Measurements from ENCODE around the gene VAMP2. TPM values are rescaled to one million over a fixed set of nuclear protein-coding genes. Genes with fewer than 3 reads are reported as not detected.

Gene VAMP2
- total RNA-seq, 2 experiments from 2014 or later, result 75.2 to 79.1 TPM

- ChIA-PET CTCF (interaction anchor here (1.0 to 4.0 kb wide), 5 partner anchors 23 to 56 kb away, joined by 3 to 68 read pairs (median 5); no protein-coding TSS in a partner anchor), POLR2A (interaction anchor here (0.7 to 1.6 kb wide), 2 partner anchors 12 to 57 kb away, joined by 3 to 4 read pairs; no protein-coding TSS in a partner anchor)
- peaks cover 39% of the 10 kb centered on the region for H3K4me1 Mint-ChIP-seq
- DNase-seq, result no peak
- H3K36me3 Mint-ChIP-seq (ENCODE audit: low read depth), result peaks cover 9% of the 10 kb centered on the region
- no peak overlapping the region for H3K4me3 Mint-ChIP-seq
- H3K27ac Mint-ChIP-seq, result no peak overlapping the region
- H3K27me3 Mint-ChIP-seq, result peaks cover 59% of the 10 kb centered on the region
- H3K9me3 Mint-ChIP-seq, result no peaks in the 10 kb centered on the region
These were observed 46.0 kb downstream of the VAMP2 start for GRCh38 chr17:8116776-8117175.

- H3K36me3 Mint-ChIP-seq (ENCODE audit: low read depth), result no peaks in the 10 kb centered on the region
- H3K9me3 Mint-ChIP-seq, result no peaks in the 10 kb centered on the region
- ChIA-PET POLR2A (interaction anchor here (1.0 to 2.5 kb wide), 5 partner anchors 9 to 100 kb away, joined by 3 to 9 read pairs (median 5); partner anchors contain the start of gene AURKB), CTCF (interaction anchor here (0.5 to 7.7 kb wide), 17 partner anchors 8 to 83 kb away, joined by 3 to 67 read pairs (median 6); partner anchors contain the start of genes ALOXE3 and HES7)
- no peak for DNase-seq
- no peak overlapping the region for H3K27ac Mint-ChIP-seq
- no peak overlapping the region for H3K4me3 Mint-ChIP-seq
- H3K4me1 Mint-ChIP-seq, result peaks cover 12% of the 10 kb centered on the region
- peaks cover 40% of the 10 kb centered on the region for H3K27me3 Mint-ChIP-seq
These were observed 51.8 kb downstream of the VAMP2 start for GRCh38 chr17:8110907-8111306.

GRCh38 chr17:8110456-8110804, 52.3 kb downstream of the VAMP2 start:
- Mint-ChIP-seq H3K4me3 (no peak overlapping the region), H3K9me3 (no peaks in the 10 kb centered on the region), H3K27ac (no peak overlapping the region), H3K27me3 (peaks cover 35% of the 10 kb centered on the region), H3K36me3 (ENCODE audit: low read depth) (no peaks in the 10 kb centered on the region), H3K4me1 (peaks cover 13% of the 10 kb centered on the region)
- CTCF ChIA-PET, result interaction anchor here (0.5 to 7.7 kb wide), 20 partner anchors 9 to 247 kb away, joined by 3 to 67 read pairs (median 4); partner anchors contain the start of genes ALOXE3 and HES7
- POLR2A ChIA-PET, result interaction anchor here (1.0 to 2.5 kb wide), 6 partner anchors 9 to 100 kb away, joined by 3 to 9 read pairs (median 4); partner anchors contain the start of gene AURKB
- no peak for DNase-seq

- POLR2A ChIA-PET, result interaction anchor here (1.0 to 2.5 kb wide), 6 partner anchors 10 to 101 kb away, joined by 3 to 9 read pairs (median 4); partner anchors contain the start of gene AURKB
- H3K9me3 Mint-ChIP-seq, result no peaks in the 10 kb centered on the region
- H3K27ac Mint-ChIP-seq, result no peak overlapping the region
- H3K27me3 Mint-ChIP-seq, result peaks cover 34% of the 10 kb centered on the region
- peak; percentile 80 for DNase-seq
- H3K4me3 Mint-ChIP-seq, result peak overlapping the region; percentile 37
- CTCF ChIA-PET, result interaction anchor here (0.7 to 7.7 kb wide), 18 partner anchors 9 to 247 kb away, joined by 3 to 67 read pairs (median 6); partner anchors contain the start of genes ALOXE3 and HES7
- peaks cover 16% of the 10 kb centered on the region for H3K4me1 Mint-ChIP-seq
- no peaks in the 10 kb centered on the region for H3K36me3 Mint-ChIP-seq (ENCODE audit: low read depth)
These were observed 52.9 kb downstream of the VAMP2 start for GRCh38 chr17:8109661-8110455.

Other genes starting within 250 kb of the VAMP2 start
- gene RNF227, start 246.7 kb downstream of the VAMP2 start, total RNA-seq, result 1 to 10 TPM; 3.6 to 3.7 TPM
- 1 to 10 TPM; 7.7 to 8.4 TPM for gene KCNAB3, start 233.1 kb downstream of the VAMP2 start, total RNA-seq
- 100 to 1,000 TPM; 238 to 244 TPM for gene TRAPPC1, start 231.0 kb downstream of the VAMP2 start, total RNA-seq
- gene CNTROB, start 230.7 kb downstream of the VAMP2 start, total RNA-seq, result 10 to 100 TPM; 58.8 to 64.6 TPM
- gene GUCY2D, start 160.3 kb downstream of the VAMP2 start, total RNA-seq, result not detected
- gene ALOX15B, start 123.9 kb downstream of the VAMP2 start, total RNA-seq, result not detected
- gene ALOX12B, start 75.2 kb downstream of the VAMP2 start, total RNA-seq, result under 1 TPM; 0.20 to 0.38 TPM
- gene ALOXE3, start 44.4 kb downstream of the VAMP2 start, total RNA-seq, result not detected
- gene HES7, start 38.8 kb downstream of the VAMP2 start, total RNA-seq, result 1 to 10 TPM; 1.4 to 1.5 TPM
- 10 to 100 TPM; 53.5 to 56.6 TPM for gene PER1, start 10.5 kb downstream of the VAMP2 start, total RNA-seq
- 10 to 100 TPM; 49.7 to 53.9 TPM for gene TMEM107, start 13.4 kb upstream of the VAMP2 start, total RNA-seq
- gene BORCS6, start 27.2 kb upstream of the VAMP2 start, total RNA-seq, result 10 to 100 TPM; 16.3 to 17.0 TPM
- 100 to 1,000 TPM; 160 to 167 TPM for gene AURKB, start 47.6 kb upstream of the VAMP2 start, total RNA-seq
- 100 to 1,000 TPM; 116 to 120 TPM for gene CTC1, start 85.1 kb upstream of the VAMP2 start, total RNA-seq
- 10 to 100 TPM; 43.6 to 45.9 TPM for gene PFAS, start 86.3 kb upstream of the VAMP2 start, total RNA-seq
- 10 to 100 TPM; 45.4 to 49.4 TPM for gene RANGRF, start 125.7 kb upstream of the VAMP2 start, total RNA-seq
- 10 to 100 TPM; 11.8 to 12.0 TPM for gene SLC25A35, start 132.5 kb upstream of the VAMP2 start, total RNA-seq
- not detected for gene ARHGEF15, start 147.3 kb upstream of the VAMP2 start, total RNA-seq
- not detected for gene ODF4, start 176.9 kb upstream of the VAMP2 start, total RNA-seq
- 1,000 to 10,000 TPM; 1,912 to 1,913 TPM for gene RPL26, start 220.2 kb upstream of the VAMP2 start, total RNA-seq
- gene RNF222, start 234.9 kb upstream of the VAMP2 start, total RNA-seq, result under 1 TPM in 1 of 2 experiments, not detected in 1; 0.18 TPM

Measured in activated CD4-positive, alpha-beta memory T cell treated with anti-CD3 and anti-CD28 coated beads, Interleukin-2, amount 10 ng/mL, durations not matched to agents 7 days and 5 days (primary cell).